Measurements from ENCODE around the gene TRIM47. TPM values are rescaled to one million over a fixed set of nuclear protein-coding genes. Genes with fewer than 3 reads are reported as not detected.

Gene TRIM47
- total and polyA plus RNA-seq, 2 of the 13 experiments (the other 11 are each of a cell fraction or from before 2014, with no cell fraction given): 33.5 to 82.0 TPM

- TF ChIP-seq HNF4G (IDR thresholded peaks at IDR 0.05; ENCODE audit: borderline replicate concordance, low read depth, low read length) (peak; percentile 90), HNF4G (CRISPR knock-in tag; IDR thresholded peaks at IDR 0.05; ENCODE audit: borderline replicate concordance, low read depth) (peak; percentile 80), CHD4 (IDR thresholded peaks at IDR 0.05; ENCODE audit: borderline replicate concordance, low read length) (no peak), SMAD9 (CRISPR knock-in tag; IDR thresholded peaks at IDR 0.05) (no peak), HOXA7 (CRISPR knock-in tag; IDR thresholded peaks at IDR 0.05) (peak; percentile 59; the same call in 1 of the 2 replicates), MAFF (IDR thresholded peaks at IDR 0.05; ENCODE audit: low read depth, low read length) (no peak), JDP2 (CRISPR knock-in tag; IDR thresholded peaks at IDR 0.05; ENCODE audit: borderline replicate concordance) (no peak; the same call in 1 of the 2 replicates), BCLAF1 (IDR thresholded peaks at IDR 0.05) (no peak), SETDB1 (CRISPR knock-in tag; IDR thresholded peaks at IDR 0.05; ENCODE audit: borderline replicate concordance) (no peak), HOXD1 (CRISPR knock-in tag; IDR thresholded peaks at IDR 0.05) (peak; percentile 81), KMT2A (CRISPR knock-in tag; IDR thresholded peaks at IDR 0.05) (peak; percentile 29), ZFP91 (CRISPR knock-in tag; IDR thresholded peaks at IDR 0.05; ENCODE audit: borderline replicate concordance) (peak; percentile 48; the same call in 1 of the 2 replicates), MTA1 (CRISPR knock-in tag; IDR thresholded peaks at IDR 0.05; ENCODE audit: borderline replicate concordance) (peak; percentile 91), ZNF451 (CRISPR knock-in tag; IDR thresholded peaks at IDR 0.05) (peak; percentile 81; the same call in 1 of the 2 replicates), ZBTB25 (CRISPR knock-in tag; IDR thresholded peaks at IDR 0.05) (peak; percentile 38; the same call in 1 of the 2 replicates), ZBTB14 (CRISPR knock-in tag; IDR thresholded peaks at IDR 0.05) (no peak; the same call in 1 of the 2 replicates), ZNF691 (CRISPR knock-in tag; IDR thresholded peaks at IDR 0.05; ENCODE audit: borderline replicate concordance, low read depth) (peak; percentile 55; the same call in 1 of the 2 replicates), KMT2B (CRISPR knock-in tag; IDR thresholded peaks at IDR 0.05) (peak; percentile 16; the same call in 1 of the 2 replicates), KAT8 (CRISPR knock-in tag; IDR thresholded peaks at IDR 0.05) (peak; percentile 51; the same call in 1 of the 2 replicates), ZNF558 (CRISPR knock-in tag; IDR thresholded peaks at IDR 0.05; ENCODE audit: borderline replicate concordance) (peak; percentile 37)
These were observed 13.5 kb upstream of the TRIM47 start (continued) for GRCh38 chr17:75891605-75892555.

Data from HepG2 (cell line).